RWPE1 (cell line): ENCODE results near the gene GSTM4.

ENCODE experiments used
- CTCF ChIA-PET: fragments of 350-600 bp; sonication (Branson Sonifier 250); formaldehyde crosslinking; extraction: SDS; loops from one replicate; lab custom pipeline; 2021; lab: Yijun Ruan, JAX
- POLR2A ChIA-PET: fragments of 400-600 bp; formaldehyde crosslinking; extraction: SDS; loops from one replicate; lab custom pipeline; 2020; ENCODE audit warnings: antibody characterized with exemption; ENCODE audit not compliant: low non-redundant PET; lab: Yijun Ruan, JAX
- DNase-seq: peaks from one replicate; pipeline ENCODE4 v3.0.0; 2012; ENCODE audit warnings: low spot score
- H3K27ac ChIP-seq: fragments of 450-650 bp; 2 replicates; pipeline ENCODE4 v1.5.1; 2017
- CTCF ChIP-seq: fragments of 450-650 bp; conservative IDR thresholded peaks from 2 replicates; pipeline ENCODE4 v1.5.1; 2017; ENCODE audit warnings: low read depth, mild to moderate bottlenecking

GSTM4 gene

GRCh38 chr1:109624201-109625010, 31.5 kb upstream of the GSTM4 start:
- ChIA-PET POLR2A (no interaction called here), CTCF (no interaction called here)
- DNase-seq, result no peak
- peak overlapping the region; percentile 88 for H3K27ac ChIP-seq
- TF ChIP-seq CTCF, result no peak

DNA sequence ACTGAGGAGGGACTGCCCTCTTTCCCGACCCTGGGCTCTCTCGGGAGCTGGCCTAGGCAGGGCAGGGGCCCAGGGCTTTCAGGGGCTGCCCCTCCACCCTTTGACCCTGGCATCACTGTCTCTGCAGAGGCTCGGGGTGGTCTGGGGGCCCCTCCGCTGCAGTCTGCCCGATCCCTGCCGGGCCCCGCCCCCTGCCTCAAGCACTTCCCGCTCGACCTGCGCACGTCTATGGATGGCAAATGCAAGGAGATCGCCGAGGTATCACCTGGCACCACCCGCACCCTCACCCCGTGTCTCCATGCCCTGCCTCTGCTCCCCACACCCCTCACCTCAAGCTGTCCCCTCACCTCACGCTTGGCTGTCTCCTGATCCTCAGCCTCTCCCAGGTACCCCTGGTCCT, 30.7 kb upstream of the GSTM4 start:
- POLR2A ChIA-PET, result no interaction called here
- TF ChIP-seq CTCF, result no peak
- CTCF ChIA-PET, result no interaction called here
- no peak overlapping the region; the same call in 1 of the 2 replicates for H3K27ac ChIP-seq
- DNase-seq, result no peak

- CTCF ChIA-PET, result interaction anchor here (0.7 kb wide), 1 partner anchor 14 kb away, joined by 3 read pairs; no protein-coding TSS in a partner anchor
- no peak overlapping the region for H3K27ac ChIP-seq
- TF ChIP-seq CTCF, result no peak
- POLR2A ChIA-PET, result no interaction called here
- no peak for DNase-seq
Observed at GRCh38 chr1:109625601-109626560, 30.0 kb upstream of the GSTM4 start.

DNA sequence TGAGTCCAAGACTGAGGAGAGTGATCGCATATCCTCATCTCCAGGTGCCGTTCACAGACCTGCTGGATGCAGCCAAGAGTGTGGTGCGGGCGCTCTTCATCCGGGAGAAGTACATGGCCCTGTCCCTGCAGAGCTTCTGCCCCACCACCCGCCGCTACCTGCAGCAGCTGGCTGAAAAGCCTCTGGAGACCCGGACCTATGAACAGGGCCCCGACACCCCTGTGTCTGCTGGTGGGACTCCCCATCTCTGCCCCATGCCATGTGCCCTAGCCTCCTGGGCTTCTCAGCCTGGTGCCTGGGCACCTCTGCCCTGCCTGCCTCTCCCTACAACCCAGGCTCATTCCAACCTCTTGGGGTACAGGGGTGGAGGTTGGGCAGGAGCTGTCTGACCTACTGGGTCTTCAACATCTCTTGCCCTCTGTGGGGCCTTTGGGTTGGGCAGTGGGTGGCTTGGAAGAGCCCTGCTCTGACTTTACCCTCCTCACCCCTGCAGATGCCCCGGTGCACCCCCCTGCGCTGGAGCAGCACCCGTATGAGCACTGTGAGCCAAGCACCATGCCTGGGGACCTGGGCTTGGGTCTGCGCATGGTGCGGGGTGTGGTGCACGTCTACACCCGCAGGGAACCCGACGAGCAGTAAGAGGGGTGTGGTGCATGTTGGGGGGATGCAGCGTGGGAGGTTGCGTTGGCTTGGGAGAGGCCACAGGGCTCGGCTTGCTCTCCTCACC, 29.1 kb upstream of the GSTM4 start:
- no peak for DNase-seq
- ChIA-PET POLR2A (no interaction called here), CTCF (interaction anchor here (0.6 to 1.2 kb wide), 3 partner anchors 13 to 1148 kb away, joined by 3 to 4 read pairs (median 4); no protein-coding TSS in a partner anchor)
- no peak for TF ChIP-seq CTCF
- H3K27ac ChIP-seq, result no peak overlapping the region

DNA sequence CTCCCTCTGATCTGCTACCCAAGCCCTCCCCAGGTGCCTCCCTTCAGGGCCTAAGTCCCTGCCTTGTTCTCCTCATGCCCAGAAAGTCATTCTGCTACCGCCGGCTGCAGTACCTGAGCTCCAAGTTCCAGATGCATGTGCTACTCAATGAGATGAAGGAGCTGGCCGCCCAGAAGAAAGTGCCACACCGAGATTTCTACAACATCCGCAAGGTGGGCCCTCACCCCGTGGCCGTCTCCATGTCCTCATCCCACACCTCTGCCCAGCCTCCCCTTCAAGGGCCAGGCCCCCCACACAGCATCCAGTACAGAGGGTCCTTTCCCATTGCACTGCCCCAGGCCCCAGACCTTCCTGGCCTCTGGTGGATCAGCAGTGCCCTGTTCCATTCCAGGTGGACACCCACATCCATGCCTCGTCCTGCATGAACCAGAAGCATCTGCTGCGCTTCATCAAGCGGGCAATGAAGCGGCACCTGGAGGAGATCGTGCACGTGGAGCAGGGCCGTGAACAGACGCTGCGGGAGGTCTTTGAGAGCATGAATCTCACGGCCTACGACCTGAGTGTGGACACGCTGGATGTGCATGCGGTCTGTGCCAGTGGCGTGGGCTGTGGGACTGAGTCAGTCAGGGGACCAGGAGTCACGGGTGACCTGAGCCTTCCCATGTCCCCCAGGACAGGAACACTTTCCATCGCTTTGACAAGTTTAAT, 28.1 kb upstream of the GSTM4 start:
- H3K27ac ChIP-seq, result no peak overlapping the region
- ChIA-PET POLR2A (no interaction called here), CTCF (interaction anchor here (0.6 to 1.2 kb wide), 3 partner anchors 72 to 320 kb away, joined by 3 to 5 read pairs (median 4); no protein-coding TSS in a partner anchor)
- TF ChIP-seq CTCF, result no peak
- no peak for DNase-seq
